ENCODE measurements around the gene DUSP28. TPM values are rescaled to one million over a fixed set of nuclear protein-coding genes. Genes with fewer than 3 reads are reported as not detected.
A peak's percentile ranks its signal among the peaks of the same experiment; 100 is the strongest.

Gene DUSP28
- total RNA-seq, 4 donors from 2014 or later = 3.4 to 10.8 (median 6.2) TPM

DNA sequence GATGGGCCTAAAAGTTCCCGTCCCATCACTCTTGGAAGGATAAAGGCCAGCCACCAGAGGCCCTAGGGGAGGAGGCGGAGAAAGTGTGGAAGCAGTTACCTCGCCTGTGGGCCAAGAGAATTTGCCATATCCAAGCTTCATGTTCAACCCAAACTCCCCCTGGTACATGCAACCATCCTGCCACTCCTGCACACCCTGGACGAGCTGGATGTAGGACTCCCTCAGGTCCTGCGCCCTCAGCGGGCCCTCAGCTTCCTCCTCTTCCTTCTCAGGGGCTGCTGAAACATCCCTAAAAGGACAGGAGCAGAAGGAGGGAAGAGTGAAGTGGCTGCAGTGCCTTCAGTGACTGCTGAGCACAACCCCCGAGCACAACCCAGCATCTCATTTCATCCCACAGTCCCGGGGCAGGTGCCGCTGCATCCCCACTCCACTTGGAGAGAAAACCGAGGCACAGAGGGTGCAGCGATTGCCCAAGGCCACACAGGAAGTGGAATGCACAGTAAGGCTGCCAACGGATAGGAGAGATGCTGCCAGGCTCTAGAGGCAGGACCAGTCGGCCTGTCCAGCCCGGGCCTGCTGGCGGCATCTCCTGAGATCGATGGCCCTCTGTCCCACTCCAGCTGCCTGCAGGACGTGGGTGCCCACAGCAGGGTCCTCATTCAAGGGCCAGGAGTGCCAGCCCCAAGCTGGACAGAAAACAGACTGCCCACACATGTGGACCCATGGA is 5.2 kb upstream of the DUSP28 start:
- WGBS, 2 donors (ENCODE audit: low coverage in 1 of 2) = 90 to 96% methylated on average over 4 to 17 of the region's 17 CpGs
- Histone ChIP-seq H3K9me3 (no peaks in the 10 kb centered on the region), H3K4me3 (no peak overlapping the region), H3K4me1 (peaks cover 19 to 32% (median 23%) of the 10 kb centered on the region in 4 donors), H3K27me3 (no peaks in the 10 kb centered on the region), H3K27ac (no peak overlapping the region), H3K36me3 (peaks cover 0 to 9% (median 3%) of the 10 kb centered on the region in 4 donors)
- DNase-seq = no peak
- TF ChIP-seq EP300 (IDR thresholded peaks at IDR 0.05; ENCODE audit: low read depth) (no peak), POLR2AphosphoS5 (IDR thresholded peaks at IDR 0.05) (no peak), POLR2A (IDR thresholded peaks at IDR 0.05) (no peak)
- TF ChIP-seq, protein P1, sequence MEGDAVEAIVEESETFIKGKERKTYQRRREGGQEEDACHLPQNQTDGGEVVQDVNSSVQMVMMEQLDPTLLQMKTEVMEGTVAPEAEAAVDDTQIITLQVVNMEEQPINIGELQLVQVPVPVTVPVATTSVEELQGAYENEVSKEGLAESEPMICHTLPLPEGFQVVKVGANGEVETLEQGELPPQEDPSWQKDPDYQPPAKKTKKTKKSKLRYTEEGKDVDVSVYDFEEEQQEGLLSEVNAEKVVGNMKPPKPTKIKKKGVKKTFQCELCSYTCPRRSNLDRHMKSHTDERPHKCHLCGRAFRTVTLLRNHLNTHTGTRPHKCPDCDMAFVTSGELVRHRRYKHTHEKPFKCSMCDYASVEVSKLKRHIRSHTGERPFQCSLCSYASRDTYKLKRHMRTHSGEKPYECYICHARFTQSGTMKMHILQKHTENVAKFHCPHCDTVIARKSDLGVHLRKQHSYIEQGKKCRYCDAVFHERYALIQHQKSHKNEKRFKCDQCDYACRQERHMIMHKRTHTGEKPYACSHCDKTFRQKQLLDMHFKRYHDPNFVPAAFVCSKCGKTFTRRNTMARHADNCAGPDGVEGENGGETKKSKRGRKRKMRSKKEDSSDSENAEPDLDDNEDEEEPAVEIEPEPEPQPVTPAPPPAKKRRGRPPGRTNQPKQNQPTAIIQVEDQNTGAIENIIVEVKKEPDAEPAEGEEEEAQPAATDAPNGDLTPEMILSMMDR (IDR thresholded peaks at IDR 0.05) = no peak
- intact Hi-C loops (cut with DNase I; ENCODE audit: low total_unique reads) = no loop called here
- in situ Hi-C loops (cut with MboI; ENCODE audit: low pct_ligation_motif_present in 1 of 4, low pct_unique_long_range_greater_than_20kb in 1 of 4, low sequenced_read_pairs in 3 of 4) = no loop called here

GRCh38 chr2:240555541-240556250 is 4.5 kb upstream of the DUSP28 start:
- intact Hi-C loops (cut with DNase I; ENCODE audit: low total_unique reads) (no loop called here), in situ Hi-C loops (cut with MboI; ENCODE audit: low pct_ligation_motif_present in 1 of 4, low pct_unique_long_range_greater_than_20kb in 1 of 4, low sequenced_read_pairs in 3 of 4) (no loop called here)
- Histone ChIP-seq H3K27me3 (no peaks in the 10 kb centered on the region), H3K9me3 (no peaks in the 10 kb centered on the region), H3K36me3 (peaks cover 0 to 9% (median 3%) of the 10 kb centered on the region in 4 donors), H3K4me1 (peaks cover 19 to 34% (median 24%) of the 10 kb centered on the region in 4 donors), H3K27ac (no peak overlapping the region), H3K4me3 (no peak overlapping the region)
- no peak for DNase-seq
- TF ChIP-seq POLR2A (IDR thresholded peaks at IDR 0.05) = no peak
- TF ChIP-seq EP300 (IDR thresholded peaks at IDR 0.05; ENCODE audit: low read depth) = no peak
- TF ChIP-seq POLR2AphosphoS5 (IDR thresholded peaks at IDR 0.05) = no peak
- TF ChIP-seq, protein P1 (IDR thresholded peaks at IDR 0.05) = no peak
- 93% methylated on average over 14 of the region's 16 CpGs; no CpG with 5 or more reads in 1 of the 2 donors for WGBS, 2 donors (ENCODE audit: low coverage in 1 of 2)

- WGBS, 2 donors (ENCODE audit: low coverage in 1 of 2) = 18 to 52% methylated on average over 2 to 9 of the region's 9 CpGs
- Histone ChIP-seq H3K4me1 (peaks cover 23 to 39% (median 29%) of the 10 kb centered on the region in 4 donors), H3K27me3 (no peaks in the 10 kb centered on the region), H3K4me3 (no peak overlapping the region), H3K27ac (no peak overlapping the region), H3K9me3 (no peaks in the 10 kb centered on the region), H3K36me3 (peaks cover 0 to 5% (median 3%) of the 10 kb centered on the region in 4 donors)
- in situ Hi-C loops (cut with MboI; ENCODE audit: low pct_ligation_motif_present in 1 of 4, low pct_unique_long_range_greater_than_20kb in 1 of 4, low sequenced_read_pairs in 3 of 4) (no loop called here), intact Hi-C loops (cut with DNase I; ENCODE audit: low total_unique reads) (no loop called here)
- peak; percentile 37 for DNase-seq
- TF ChIP-seq POLR2AphosphoS5 (IDR thresholded peaks at IDR 0.05) (no peak), POLR2A (IDR thresholded peaks at IDR 0.05) (no peak), EP300 (IDR thresholded peaks at IDR 0.05; ENCODE audit: low read depth) (no peak)
- TF ChIP-seq, protein P1 (IDR thresholded peaks at IDR 0.05) = peak in 4 of 5 experiments; percentile 11 to 27 (median 25)
Measured at GRCh38 chr2:240556553-240557100, 3.5 kb upstream of the DUSP28 start.

- in situ Hi-C loops (cut with MboI; ENCODE audit: low pct_ligation_motif_present in 1 of 4, low pct_unique_long_range_greater_than_20kb in 1 of 4, low sequenced_read_pairs in 3 of 4) = no loop called here
Measured at GRCh38 chr2:240557101-240557751, 2.9 kb upstream of the DUSP28 start.

More at GRCh38 chr2:240557101-240557751, 2.9 kb upstream of the DUSP28 start:
- peak overlapping the region; percentile 21 to 58 (median 38) for H3K4me3 ChIP-seq
- H3K9me3 ChIP-seq = no peaks in the 10 kb centered on the region
- peaks cover 0 to 5% (median 0%) of the 10 kb centered on the region in 4 donors for H3K36me3 ChIP-seq
- peak; percentile 15 for DNase-seq
- no peak overlapping the region for H3K27ac ChIP-seq
- TF ChIP-seq POLR2AphosphoS5 (IDR thresholded peaks at IDR 0.05) (no peak), EP300 (IDR thresholded peaks at IDR 0.05; ENCODE audit: low read depth) (no peak), POLR2A (IDR thresholded peaks at IDR 0.05) (no peak)
- TF ChIP-seq, protein P1 (IDR thresholded peaks at IDR 0.05) = no peak
- no peaks in the 10 kb centered on the region for H3K27me3 ChIP-seq
- intact Hi-C loops (cut with DNase I; ENCODE audit: low total_unique reads) = no loop called here
- 54 to 67% methylated on average over 1 to 47 of the region's 51 CpGs for WGBS, 2 donors (ENCODE audit: low coverage in 1 of 2)
- peaks cover 29 to 45% (median 34%) of the 10 kb centered on the region in 4 donors for H3K4me1 ChIP-seq

All from transverse colon (tissue), 4 donors.